Stimulated activated CD4-positive, alpha-beta T cell treated with anti-CD3 and anti-CD28 coated beads, Interleukin-15, amount 100 ng/mL, for 1 hour (primary cell): Measurements from ENCODE around the gene RAD1.

ENCODE experiments used
- DNase-seq, 2 donors: peaks; one replicate each; pipeline ENCODE4 v3.0.0-alpha.2; 2020; ENCODE audit warnings: low read depth in 1 of 2, low spot score in 1 of 2

The RAD1 gene

GRCh38 chr5:34866989-34867471 is 48.3 kb downstream of the RAD1 start:
- DNase-seq = no peak

GRCh38 chr5:34865091-34865490 is 50.2 kb downstream of the RAD1 start:
- DNase-seq = no peak

DNA sequence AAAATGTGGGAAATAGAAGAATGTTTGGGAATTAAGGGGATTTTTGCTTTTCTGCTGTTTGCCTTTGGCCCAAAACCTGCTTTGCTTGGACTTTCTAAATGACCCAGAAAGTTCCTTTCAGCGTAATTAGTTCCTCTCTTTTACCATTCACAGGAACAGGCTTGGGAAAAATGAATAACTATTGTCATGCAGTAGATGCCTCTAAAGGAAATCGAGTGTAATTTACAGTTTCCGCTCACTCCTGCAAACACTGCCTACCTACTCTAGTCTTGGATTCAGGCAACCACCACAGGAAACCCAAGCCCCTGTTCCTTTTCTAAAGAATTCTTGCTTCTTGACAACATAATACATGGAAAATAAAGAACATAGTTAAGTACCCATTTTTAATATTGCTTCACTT is 51.4 kb downstream of the RAD1 start:
- no peak for DNase-seq

GRCh38 chr5:34859253-34859652 is 56.1 kb downstream of the RAD1 start:
- DNase-seq = no peak

- DNase-seq = no peak
Measured at GRCh38 chr5:34858790-34859189, 56.5 kb downstream of the RAD1 start.

- DNase-seq = no peak
Measured at GRCh38 chr5:34857894-34858293, 57.4 kb downstream of the RAD1 start.

DNA sequence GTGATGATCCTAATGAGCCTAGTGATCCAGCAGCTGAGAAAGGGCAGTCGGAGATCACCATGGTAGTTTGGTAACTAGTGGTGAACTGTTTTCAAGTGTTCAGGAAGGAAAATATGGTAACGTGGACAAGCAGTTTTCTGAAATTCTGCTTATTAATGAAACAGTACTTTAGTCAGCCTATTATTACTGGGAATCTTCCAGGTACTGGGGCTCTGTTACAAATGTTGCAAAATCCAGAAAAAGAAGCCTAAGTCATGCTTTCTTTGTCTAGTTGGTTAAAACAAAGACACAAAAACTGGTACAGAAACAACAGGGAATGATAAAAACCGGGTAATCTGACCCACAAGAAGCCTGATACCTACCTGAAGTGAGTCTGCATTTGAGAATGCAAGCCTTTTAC is 58.1 kb downstream of the RAD1 start:
- DNase-seq = no peak
